ENCODE measurements around the gene KRT6C.
A peak's percentile ranks its signal among the peaks of the same experiment; 100 is the strongest.
"Not testable (repeated sequence)": the region's sequence is repeated elsewhere in the genome, so short reads cannot be mapped to it uniquely, and the experiment has no call there.

Gene KRT6C

DNA sequence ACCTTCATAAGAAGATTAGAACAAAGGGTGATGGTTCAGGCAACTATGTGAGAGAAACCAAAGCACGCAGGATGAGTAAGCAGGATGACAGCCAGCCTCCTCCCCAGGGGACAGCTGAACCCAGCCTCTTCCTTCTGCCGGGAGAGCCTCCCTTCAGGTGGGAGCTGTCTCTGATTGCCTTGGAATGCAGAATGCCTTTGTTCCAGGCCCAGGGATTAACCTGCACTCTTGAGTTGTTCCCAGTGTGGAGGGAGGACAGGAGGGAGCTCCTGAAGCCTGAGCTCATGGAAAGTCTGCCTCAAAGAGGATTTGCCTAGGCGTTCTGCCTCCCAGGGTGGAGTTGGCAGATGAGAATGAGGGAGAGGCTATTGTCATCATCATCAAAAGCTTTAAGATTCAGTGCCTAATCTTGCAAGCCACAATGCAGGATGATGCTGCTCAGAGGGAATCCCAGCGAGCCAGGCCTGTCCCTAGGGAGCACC, 23.0 kb upstream of the KRT6C start:
- Histone ChIP-seq H3K27me3 (ENCODE audit: insufficient read depth, low read length) (no peaks in the 10 kb centered on the region), H3K9ac (ENCODE audit: low read depth, low read length) (no peak overlapping the region), H3K36me3 (ENCODE audit: insufficient read depth, low read depth, low read length) (no peaks in the 10 kb centered on the region), H3K4me1 (ENCODE audit: insufficient read depth, low read length) (peaks cover 26% of the 10 kb centered on the region), H3K9me3 (ENCODE audit: insufficient read depth, low read depth, low read length) (no peaks in the 10 kb centered on the region), H3K4me3 (ENCODE audit: low read length) (0 out of 2 replicates have a peak overlapping the region, but pooled peaks have one; percentile 13), H3K27ac (ENCODE audit: low read length) (no peak overlapping the region)

DNA sequence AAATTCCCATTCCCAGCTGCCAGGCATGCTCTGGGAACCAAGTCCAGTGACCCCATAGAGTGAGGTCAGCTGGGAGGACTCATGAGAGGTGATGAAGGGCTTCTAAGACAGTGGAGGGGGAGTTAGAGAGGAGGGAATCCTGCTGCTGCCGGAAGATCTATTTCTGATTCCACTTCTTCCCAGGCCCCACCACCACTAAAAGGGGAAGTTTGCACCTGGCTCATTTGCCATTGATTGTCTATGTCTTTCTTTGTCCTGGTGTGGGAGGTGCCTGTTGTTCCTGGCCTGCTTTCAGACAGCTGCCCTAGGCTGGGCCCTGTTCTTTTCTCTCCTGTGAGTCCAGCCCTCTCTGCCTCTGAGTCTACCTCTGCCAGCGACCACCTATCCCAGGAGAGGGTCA, 22.4 kb upstream of the KRT6C start:
- no peak overlapping the region for H3K9ac ChIP-seq (ENCODE audit: low read depth, low read length)
- H3K4me1 ChIP-seq (ENCODE audit: insufficient read depth, low read length): peaks cover 26% of the 10 kb centered on the region
- H3K4me3 ChIP-seq (ENCODE audit: low read length): 0 out of 2 replicates have a peak overlapping the region, but pooled peaks have one; percentile 13
- H3K27ac ChIP-seq (ENCODE audit: low read length): no peak overlapping the region
- no peaks in the 10 kb centered on the region for H3K9me3 ChIP-seq (ENCODE audit: insufficient read depth, low read depth, low read length)
- no peaks in the 10 kb centered on the region for H3K36me3 ChIP-seq (ENCODE audit: insufficient read depth, low read depth, low read length)
- H3K27me3 ChIP-seq (ENCODE audit: insufficient read depth, low read length): no peaks in the 10 kb centered on the region

DNA sequence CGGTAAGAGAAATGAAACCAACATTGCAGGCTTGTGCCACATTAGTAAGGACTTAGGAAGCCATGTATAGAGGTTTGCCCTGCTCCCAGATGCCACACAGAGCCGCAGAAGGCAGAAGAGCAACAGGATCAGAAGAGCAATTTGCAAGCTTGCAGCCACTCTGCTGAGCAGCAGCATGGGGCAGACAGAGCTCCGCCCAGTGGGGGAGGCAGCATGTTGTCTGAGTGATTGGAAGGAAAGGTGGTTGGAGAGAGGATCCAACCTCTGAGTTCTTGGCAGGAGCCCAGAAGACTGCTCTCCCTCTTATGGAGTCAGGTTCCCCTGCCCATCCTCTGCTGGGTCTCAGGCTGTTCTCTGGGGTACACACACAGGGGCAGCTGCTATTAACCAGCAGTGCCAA, 21.8 kb upstream of the KRT6C start:
- H3K9ac ChIP-seq (ENCODE audit: low read depth, low read length): no peak overlapping the region
- no peaks in the 10 kb centered on the region for H3K27me3 ChIP-seq (ENCODE audit: insufficient read depth, low read length)
- H3K36me3 ChIP-seq (ENCODE audit: insufficient read depth, low read depth, low read length): no peaks in the 10 kb centered on the region
- no peaks in the 10 kb centered on the region for H3K9me3 ChIP-seq (ENCODE audit: insufficient read depth, low read depth, low read length)
- peaks cover 26% of the 10 kb centered on the region for H3K4me1 ChIP-seq (ENCODE audit: insufficient read depth, low read length)
- H3K4me3 ChIP-seq (ENCODE audit: low read length): no peak overlapping the region
- no peak overlapping the region for H3K27ac ChIP-seq (ENCODE audit: low read length)

DNA sequence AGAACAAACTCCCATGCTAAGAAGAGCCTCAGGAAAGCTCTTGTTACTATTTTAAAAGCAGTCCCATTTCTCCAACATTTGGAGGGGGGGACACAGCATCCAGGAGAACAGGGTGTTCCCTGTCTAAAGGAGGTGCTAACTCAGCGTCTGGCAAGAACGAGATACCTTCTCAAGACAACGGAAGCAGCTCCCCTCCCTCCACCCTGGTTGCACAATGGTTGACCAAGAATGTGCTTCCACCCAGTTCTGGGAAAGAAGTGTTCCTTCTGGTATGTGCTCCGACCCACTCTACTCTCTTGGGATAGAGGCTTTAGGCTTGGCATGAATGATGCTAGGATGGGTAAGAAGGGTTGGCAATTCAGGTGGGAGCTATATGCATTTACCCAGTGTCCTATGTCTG, 20.9 kb upstream of the KRT6C start:
- H3K36me3 ChIP-seq (ENCODE audit: insufficient read depth, low read depth, low read length): no peaks in the 10 kb centered on the region
- H3K27ac ChIP-seq (ENCODE audit: low read length): no peak overlapping the region
- H3K9ac ChIP-seq (ENCODE audit: low read depth, low read length): no peak overlapping the region

DNA sequence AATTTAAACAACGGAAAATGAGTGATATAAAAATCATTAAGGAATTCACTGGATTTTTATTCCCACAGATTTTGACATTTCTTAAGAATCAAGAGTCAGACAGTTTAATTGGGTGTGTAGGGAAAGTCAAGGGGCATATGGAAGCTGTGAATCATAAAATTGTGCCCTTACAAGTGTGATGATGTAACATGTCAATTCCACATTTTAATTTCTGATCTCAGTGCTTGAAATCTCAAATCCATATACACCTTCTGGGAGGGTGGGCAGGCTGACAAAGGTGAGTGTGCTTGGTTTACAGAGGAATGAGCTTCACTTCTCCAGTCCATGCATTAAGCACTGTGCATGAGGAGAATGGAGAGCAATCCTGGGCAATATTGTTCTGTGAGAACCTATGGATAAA, 20.5 kb upstream of the KRT6C start:
- Histone ChIP-seq H3K36me3 (ENCODE audit: insufficient read depth, low read depth, low read length) (no peaks in the 10 kb centered on the region), H3K27ac (ENCODE audit: low read length) (no peak overlapping the region), H3K9me3 (ENCODE audit: insufficient read depth, low read depth, low read length) (peaks cover 3% of the 10 kb centered on the region; the same call in 1 of the 2 replicates), H3K9ac (ENCODE audit: low read depth, low read length) (no peak overlapping the region), H3K4me3 (ENCODE audit: low read length) (no peak overlapping the region), H3K4me1 (ENCODE audit: insufficient read depth, low read length) (peaks cover 26% of the 10 kb centered on the region), H3K27me3 (ENCODE audit: insufficient read depth, low read length) (no peaks in the 10 kb centered on the region)

More for the DNA sequence above, 20.9 kb upstream of the KRT6C start:
- H3K4me1 ChIP-seq (ENCODE audit: insufficient read depth, low read length): peaks cover 26% of the 10 kb centered on the region
- H3K9me3 ChIP-seq (ENCODE audit: insufficient read depth, low read depth, low read length): peaks cover 3% of the 10 kb centered on the region; the same call in 1 of the 2 replicates
- no peaks in the 10 kb centered on the region for H3K27me3 ChIP-seq (ENCODE audit: insufficient read depth, low read length)
- no peak overlapping the region for H3K4me3 ChIP-seq (ENCODE audit: low read length)

DNA sequence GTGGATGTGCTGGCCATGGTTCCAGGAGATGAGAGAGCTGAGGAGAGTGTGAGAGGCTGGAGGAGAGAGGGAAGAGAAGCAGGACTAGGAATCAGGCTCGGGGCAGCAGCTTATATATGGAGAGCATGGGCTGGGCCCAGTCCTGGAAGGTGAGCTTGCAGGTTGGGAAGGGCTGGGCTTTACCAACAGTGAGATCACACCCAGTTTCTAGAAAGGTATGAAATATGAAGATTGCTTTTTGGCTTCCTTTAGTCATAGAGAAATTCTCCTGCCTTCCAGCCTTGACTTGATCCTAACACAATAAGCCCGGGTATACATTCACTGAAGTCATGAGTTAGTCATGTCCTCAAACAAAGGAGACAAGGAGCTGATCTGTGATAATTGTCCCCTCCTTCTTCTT, 19.6 kb upstream of the KRT6C start, which contains the start of gene KRT6A:
KRT6A (minus strand) TSS at position 86 of the 400 bp plus-strand sequence; CDS start at position 17, 69 bp downstream.
- Histone ChIP-seq H3K4me3 (ENCODE audit: low read length) (no peak within 1 kb of the TSS), H3K36me3 (ENCODE audit: insufficient read depth, low read depth, low read length) (no peaks in the 10 kb centered on the region), H3K4me1 (ENCODE audit: insufficient read depth, low read length) (peaks cover 26% of the 10 kb centered on the region), H3K9ac (ENCODE audit: low read depth, low read length) (no peak within 1 kb of the TSS), H3K27ac (ENCODE audit: low read length) (no peak within 1 kb of the TSS), H3K9me3 (ENCODE audit: insufficient read depth, low read depth, low read length) (peaks cover 3% of the 10 kb centered on the region; the same call in 1 of the 2 replicates), H3K27me3 (ENCODE audit: insufficient read depth, low read length) (no peaks in the 10 kb centered on the region)

DNA sequence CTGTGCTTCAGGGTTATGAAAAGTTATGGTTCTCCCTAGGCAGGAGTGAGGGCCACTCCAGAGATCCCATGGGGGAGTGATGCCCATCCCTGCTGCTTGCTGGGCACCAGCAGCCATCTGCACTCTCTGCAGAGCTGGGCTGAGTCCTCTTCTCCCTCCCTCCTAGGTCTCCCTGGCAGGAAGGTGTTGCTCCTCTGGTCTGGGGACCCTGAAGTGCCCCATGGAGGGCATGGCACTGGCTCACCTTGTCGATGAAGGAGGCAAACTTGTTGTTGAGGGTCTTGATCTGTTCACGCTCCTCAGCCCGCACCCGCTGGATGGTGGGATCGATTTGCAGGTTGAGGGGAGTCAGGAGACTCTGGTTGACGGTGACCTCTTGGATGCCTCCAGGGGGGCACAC, 18.8 kb upstream of the KRT6C start:
- H3K27ac ChIP-seq (ENCODE audit: low read length); H3K9me3 ChIP-seq (ENCODE audit: insufficient read depth, low read depth, low read length); H3K36me3 ChIP-seq (ENCODE audit: insufficient read depth, low read depth, low read length); H3K9ac ChIP-seq (ENCODE audit: low read depth, low read length); H3K27me3 ChIP-seq (ENCODE audit: insufficient read depth, low read length); H3K4me3 ChIP-seq (ENCODE audit: low read length): not testable (repeated sequence)
- H3K4me1 ChIP-seq (ENCODE audit: insufficient read depth, low read length): peaks cover 26% of the 10 kb centered on the region

DNA sequence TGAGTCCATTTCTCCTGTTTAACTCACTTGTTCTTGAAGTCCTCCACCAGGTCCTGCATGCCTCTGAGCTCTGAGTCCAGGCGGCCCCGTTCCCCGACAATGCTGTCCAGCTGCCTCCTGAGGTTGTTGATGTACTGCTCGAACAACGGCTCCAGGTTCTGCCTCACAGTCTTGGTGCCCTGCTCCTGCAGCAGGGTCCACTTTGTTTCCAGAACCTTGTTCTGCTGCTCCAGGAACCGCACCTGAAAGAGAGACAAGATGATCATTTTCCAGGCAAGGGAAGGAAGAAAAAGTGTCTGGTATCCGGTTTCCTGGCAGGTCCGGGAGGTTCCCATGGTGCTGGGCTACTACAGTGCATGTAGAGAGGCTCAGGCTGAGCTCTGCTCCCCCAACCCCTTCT, 17.9 kb upstream of the KRT6C start:
- not testable (repeated sequence) for H3K9ac ChIP-seq (ENCODE audit: low read depth, low read length); H3K9me3 ChIP-seq (ENCODE audit: insufficient read depth, low read depth, low read length); H3K27ac ChIP-seq (ENCODE audit: low read length); H3K36me3 ChIP-seq (ENCODE audit: insufficient read depth, low read depth, low read length); H3K4me3 ChIP-seq (ENCODE audit: low read length); H3K27me3 ChIP-seq (ENCODE audit: insufficient read depth, low read length)
- peaks cover 20% of the 10 kb centered on the region for H3K4me1 ChIP-seq (ENCODE audit: insufficient read depth, low read length)

DNA sequence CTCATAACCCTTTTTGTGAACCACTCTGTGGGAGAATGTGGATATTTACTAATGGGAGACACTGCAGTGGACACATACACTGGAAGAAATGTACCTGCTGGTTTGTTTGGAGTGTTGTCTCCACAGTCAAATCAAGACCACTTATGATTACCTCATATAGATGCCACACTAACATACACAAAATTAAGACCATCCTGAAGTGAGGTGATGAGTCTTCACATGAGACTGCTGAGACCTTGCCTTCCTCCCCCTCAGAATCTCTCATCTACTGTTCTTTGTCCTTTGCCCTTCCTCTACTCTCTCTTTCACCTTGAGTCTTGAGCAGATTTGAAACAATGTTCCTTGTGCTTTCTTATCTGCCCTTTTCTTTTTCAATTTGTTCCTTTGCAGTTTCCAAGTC, 15.1 kb upstream of the KRT6C start:
- no peaks in the 10 kb centered on the region for H3K27me3 ChIP-seq (ENCODE audit: insufficient read depth, low read length)
- no peaks in the 10 kb centered on the region for H3K36me3 ChIP-seq (ENCODE audit: insufficient read depth, low read depth, low read length)
- no peak overlapping the region for H3K27ac ChIP-seq (ENCODE audit: low read length)
- H3K4me3 ChIP-seq (ENCODE audit: low read length): no peak overlapping the region
- no peaks in the 10 kb centered on the region for H3K4me1 ChIP-seq (ENCODE audit: insufficient read depth, low read length)
- no peak overlapping the region for H3K9ac ChIP-seq (ENCODE audit: low read depth, low read length)
- H3K9me3 ChIP-seq (ENCODE audit: insufficient read depth, low read depth, low read length): peaks cover 6% of the 10 kb centered on the region; the same call in 1 of the 2 replicates

DNA sequence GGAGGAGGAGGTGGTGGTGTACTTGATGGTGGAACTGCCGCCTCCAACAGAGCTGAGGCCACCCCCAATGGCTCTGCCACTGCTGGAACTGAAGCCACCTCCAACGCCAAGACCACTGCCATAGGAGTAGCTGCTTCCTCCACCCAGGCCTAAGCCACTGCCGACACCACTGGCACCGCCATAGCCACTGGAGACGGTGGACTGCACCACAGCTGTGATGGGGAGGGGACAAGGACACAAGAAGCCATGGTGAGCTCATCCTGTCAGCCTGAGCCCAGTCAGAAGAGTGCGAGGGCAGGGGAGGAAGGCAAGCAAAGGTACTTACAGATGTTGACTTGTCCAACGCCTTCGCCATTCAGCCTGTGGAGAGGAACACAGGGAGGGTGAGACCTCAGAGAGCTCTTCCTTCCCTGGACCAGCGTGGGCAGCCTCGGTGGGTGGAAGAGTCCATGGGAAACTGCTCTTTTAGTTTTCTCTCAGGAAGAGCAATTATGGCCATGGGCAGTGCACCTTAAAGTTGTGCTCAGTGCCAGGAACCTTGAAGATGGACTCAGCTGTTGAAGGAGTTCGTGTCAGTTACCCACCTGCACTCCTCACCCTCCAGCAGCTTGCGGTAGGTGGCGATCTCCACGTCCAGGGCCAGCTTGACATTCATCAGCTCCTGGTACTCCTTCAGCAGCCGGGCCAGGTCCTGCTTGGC, 14.3 kb upstream of the KRT6C start:
- H3K27me3 ChIP-seq (ENCODE audit: insufficient read depth, low read length); H3K27ac ChIP-seq (ENCODE audit: low read length); H3K36me3 ChIP-seq (ENCODE audit: insufficient read depth, low read depth, low read length); H3K4me3 ChIP-seq (ENCODE audit: low read length); H3K9ac ChIP-seq (ENCODE audit: low read depth, low read length); H3K4me1 ChIP-seq (ENCODE audit: insufficient read depth, low read length); H3K9me3 ChIP-seq (ENCODE audit: insufficient read depth, low read depth, low read length): not testable (repeated sequence)

DNA sequence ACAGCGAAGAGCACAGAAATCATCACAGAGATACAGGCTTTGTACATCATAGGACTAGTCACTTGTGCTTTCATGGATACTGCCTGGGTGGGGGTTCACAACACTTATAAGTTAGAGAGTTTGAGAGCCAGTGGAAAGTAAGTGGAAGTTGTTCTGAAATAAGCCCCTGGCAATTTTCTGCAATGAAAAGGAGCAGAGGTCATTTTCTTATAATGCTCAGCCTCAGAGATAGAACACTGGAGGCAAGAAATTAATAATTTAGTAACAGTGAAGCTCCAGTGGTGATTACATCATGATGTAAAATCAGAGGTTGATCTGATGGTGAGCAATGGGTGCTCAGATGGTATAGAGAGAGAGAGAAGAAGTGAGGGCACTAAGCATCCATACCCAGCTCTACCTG, 13.6 kb upstream of the KRT6C start:
- Histone ChIP-seq H3K27me3 (ENCODE audit: insufficient read depth, low read length) (no peaks in the 10 kb centered on the region), H3K9me3 (ENCODE audit: insufficient read depth, low read depth, low read length) (peaks cover 6% of the 10 kb centered on the region; the same call in 1 of the 2 replicates), H3K9ac (ENCODE audit: low read depth, low read length) (no peak overlapping the region), H3K4me3 (ENCODE audit: low read length) (no peak overlapping the region), H3K36me3 (ENCODE audit: insufficient read depth, low read depth, low read length) (no peaks in the 10 kb centered on the region), H3K27ac (ENCODE audit: low read length) (no peak overlapping the region), H3K4me1 (ENCODE audit: insufficient read depth, low read length) (no peaks in the 10 kb centered on the region)
